Smooth muscle cell (in vitro differentiated cells): ENCODE results near the gene EBF4. TPM values are rescaled to one million over a fixed set of nuclear protein-coding genes. Genes with fewer than 3 reads are reported as not detected.

Experiments
- DNase-seq: peaks from one replicate; lab custom pipeline; 2025; ENCODE audit not compliant: unreplicated experiment; lab: John Stamatoyannopoulos, UW
- H2AFZ ChIP-seq: fragments of 200-600 bp; sonication (generic); 2 replicates; pipeline ENCODE4 v1.6.0; 2016; ENCODE audit warnings: antibody characterized with exemption, low read depth, mild to moderate bottlenecking
- H3F3A ChIP-seq: fragments of 200-600 bp; sonication (generic); 2 replicates; pipeline ENCODE4 v1.6.0; 2017; ENCODE audit warnings: antibody characterized with exemption, low read depth
- H3K27ac ChIP-seq: fragments of 200-600 bp; sonication (generic); 2 replicates; pipeline ENCODE4 v1.5.1; 2016; ENCODE audit warnings: low read depth, mild to moderate bottlenecking
- H3K27me3 ChIP-seq: fragments of 200-600 bp; sonication (generic); 2 replicates; pipeline ENCODE4 v1.6.1; 2016; ENCODE audit warnings: low read depth, mild to moderate bottlenecking
- H3K36me3 ChIP-seq: fragments of 200-600 bp; sonication (generic); 2 replicates; pipeline ENCODE4 v1.5.1; 2016; ENCODE audit warnings: low read depth
- H3K4me1 ChIP-seq: fragments of 200-600 bp; sonication (generic); 2 replicates; pipeline ENCODE4 v1.5.1; 2016; ENCODE audit warnings: low read depth
- H3K4me2 ChIP-seq: fragments of 200-600 bp; sonication (generic); 2 replicates; pipeline ENCODE4 v1.6.0; 2016; ENCODE audit warnings: mild to moderate bottlenecking
- H3K4me3 ChIP-seq: fragments of 200-600 bp; sonication (generic); 2 replicates; pipeline ENCODE4 v1.5.1; 2016; ENCODE audit warnings: mild to moderate bottlenecking
- H3K79me2 ChIP-seq: fragments of 200-600 bp; sonication (generic); 2 replicates; pipeline ENCODE4 v1.6.0; 2016; ENCODE audit warnings: low read depth, mild to moderate bottlenecking
- H3K9ac ChIP-seq: fragments of 200-600 bp; sonication (generic); 2 replicates; pipeline ENCODE4 v1.6.0; 2016; ENCODE audit warnings: low read depth
- H3K9me3 ChIP-seq: fragments of 200-600 bp; sonication (generic); replicated peaks from 2 replicates; pipeline ENCODE4 v1.5.1; 2016; ENCODE audit warnings: low read depth
- H4K20me1 ChIP-seq: fragments of 200-600 bp; sonication (generic); 2 replicates; pipeline ENCODE4 v1.6.0; 2016; ENCODE audit warnings: low read depth
- CTCF ChIP-seq: fragments of 200-600 bp; sonication (generic); IDR thresholded peaks from 2 replicates; pipeline ENCODE4 v1.5.1; 2017; ENCODE audit warnings: borderline replicate concordance, mild to moderate bottlenecking, antibody characterized with exemption; ENCODE audit not compliant: insufficient read depth, poor library complexity, severe bottlenecking
- WGBS: methylation state at CpG from one replicate; pipeline ENCODE4 v1.1.7; 2016; ENCODE audit warnings: low lambda C conversion rate; 5-methylcytosine and 5-hydroxymethylcytosine counted together
- polyA plus RNA-seq: library from polyadenylated mRNA; unstranded; fragments of >200 nt; fragmentation: Nextera tagmentation; extraction: Ambion mirVana; gene quantifications from 2 replicates; pipeline ENCODE4 v1.2.1, GENCODE V29; 2016
- total RNA-seq: library from RNA; depleted of rRNA; stranded (reverse); fragments of >200 nt; gene quantifications from 2 replicates; pipeline ENCODE4 v1.2.3, GENCODE V29; 2014

Gene EBF4
- total and polyA plus RNA-seq, 2 experiments from 2014 or later = 8.2 to 19.0 TPM

DNA sequence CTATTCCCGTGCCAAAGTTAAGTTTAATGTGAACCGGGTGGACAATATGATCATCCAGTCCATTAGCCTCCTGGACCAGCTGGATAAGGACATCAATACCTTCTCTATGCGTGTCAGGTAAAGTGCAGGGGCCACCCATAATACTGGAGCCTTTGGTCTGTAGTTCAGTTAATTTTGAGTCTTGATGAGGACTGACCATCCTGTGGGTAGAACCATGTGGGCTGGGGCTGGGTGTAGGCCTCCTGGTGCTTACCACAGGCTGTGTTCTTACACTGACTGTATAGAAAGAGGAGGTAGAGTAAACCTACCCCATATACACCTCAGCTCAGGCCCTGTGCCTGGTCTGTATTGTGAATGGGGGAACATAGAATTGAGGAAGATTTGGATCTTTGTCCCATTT, 37.7 kb upstream of the EBF4 start:
- H3K27me3 ChIP-seq = no peaks in the 10 kb centered on the region
- no peak for TF ChIP-seq CTCF
- no peak overlapping the region for H2AFZ ChIP-seq
- no peaks in the 10 kb centered on the region for H3K36me3 ChIP-seq
- H3K4me3 ChIP-seq = no peak overlapping the region
- H3F3A ChIP-seq = peaks cover 33% of the 10 kb centered on the region
- no peak overlapping the region for H3K27ac ChIP-seq
- H3K9ac ChIP-seq = no peak overlapping the region
- H3K9me3 ChIP-seq = no peaks in the 10 kb centered on the region
- H3K4me1 ChIP-seq = peaks cover 17% of the 10 kb centered on the region
- H3K4me2 ChIP-seq = peak overlapping the region; percentile 88
- no peak for DNase-seq
- 92% methylated on average over 3 of the region's 3 CpGs for WGBS
- H4K20me1 ChIP-seq = peaks cover 30% of the 10 kb centered on the region
- peaks cover 35% of the 10 kb centered on the region for H3K79me2 ChIP-seq

GRCh38 chr20:2655331-2656116, 37.1 kb upstream of the EBF4 start:
- no peak for TF ChIP-seq CTCF
- no peak for DNase-seq
- no peak overlapping the region for H3K27ac ChIP-seq
- H3K27me3 ChIP-seq = no peaks in the 10 kb centered on the region
- WGBS = 96% methylated on average over 17 of the region's 17 CpGs
- H4K20me1 ChIP-seq = peaks cover 30% of the 10 kb centered on the region
- H3K4me2 ChIP-seq = no peak overlapping the region
- H3K9ac ChIP-seq = no peak overlapping the region
- no peaks in the 10 kb centered on the region for H3K36me3 ChIP-seq
- peaks cover 17% of the 10 kb centered on the region for H3K4me1 ChIP-seq
- H3F3A ChIP-seq = peaks cover 33% of the 10 kb centered on the region
- peaks cover 35% of the 10 kb centered on the region for H3K79me2 ChIP-seq
- no peaks in the 10 kb centered on the region for H3K9me3 ChIP-seq
- H2AFZ ChIP-seq = no peak overlapping the region
- no peak overlapping the region for H3K4me3 ChIP-seq

- H2AFZ ChIP-seq = no peak overlapping the region
- H3K27me3 ChIP-seq = no peaks in the 10 kb centered on the region
- H3K4me2 ChIP-seq = no peak overlapping the region
- H3K4me3 ChIP-seq = no peak overlapping the region
- H3K36me3 ChIP-seq = no peaks in the 10 kb centered on the region
- no peak for DNase-seq
- H3K9me3 ChIP-seq = no peaks in the 10 kb centered on the region
- no peak for TF ChIP-seq CTCF
- peaks cover 12% of the 10 kb centered on the region for H3K4me1 ChIP-seq
- H3K79me2 ChIP-seq = peaks cover 35% of the 10 kb centered on the region
- peaks cover 30% of the 10 kb centered on the region for H4K20me1 ChIP-seq
- 98% methylated on average over 12 of the region's 12 CpGs for WGBS
- H3F3A ChIP-seq = peaks cover 33% of the 10 kb centered on the region
- H3K9ac ChIP-seq = no peak overlapping the region
- no peak overlapping the region for H3K27ac ChIP-seq
Observed at GRCh38 chr20:2656471-2657117, 36.0 kb upstream of the EBF4 start.
